Colonic mucosa (tissue), 4 donors: ENCODE data around the gene FAM167B. TPM values are rescaled to one million over a fixed set of nuclear protein-coding genes. Genes with fewer than 3 reads are reported as not detected.

Experiments
- DNase-seq: peaks from one replicate; pipeline ENCODE4 v3.0.0-alpha.2; 2020
- H3K27ac ChIP-seq: fragments of 200-600 bp; one replicate; pipeline ENCODE4 v1.8.0; 2021
- H3K27me3 ChIP-seq: fragments of 200-600 bp; one replicate; pipeline ENCODE4 v1.8.0; 2021
- H3K36me3 ChIP-seq: fragments of 200-600 bp; one replicate; pipeline ENCODE4 v1.8.0; 2021
- H3K4me1 ChIP-seq: fragments of 200-600 bp; one replicate; pipeline ENCODE4 v1.8.0; 2021; ENCODE audit warnings: mild to moderate bottlenecking
- H3K4me3 ChIP-seq: fragments of 200-600 bp; one replicate; pipeline ENCODE4 v1.8.0; 2021
- H3K9ac ChIP-seq, 2 donors: one replicate each; pipeline ENCODE4 v1.7.0; 2013; ENCODE audit warnings: control low read depth in 2 of 2, low read depth in 2 of 2, low read length in 2 of 2
- H3K9me3 ChIP-seq: fragments of 200-600 bp; one replicate; pipeline ENCODE4 v1.8.0; 2021
- CTCF ChIP-seq: fragments of 200-600 bp; IDR thresholded peaks from one replicate; pipeline ENCODE4 v1.8.0; 2022; ENCODE audit warnings: antibody characterized with exemption, mild to moderate bottlenecking
- intact Hi-C: fragments of 100-400 bp; cut with DNase I; formaldehyde crosslinking; loops from one replicate; pipeline ENCODE4 v1.14.1; 2022
- total RNA-seq, 2 donors: library from RNA; stranded (reverse); fragmentation: NEBNext Ultra II Directional in 1 of 2; extraction: Animal tissue kit (Norgen Biotek cat#: 25700) in 1 of 2; gene quantifications; one replicate each; pipeline ENCODE4 v1.2.1, GENCODE V29; 2021
- donor health status: healthy.
- donor health status: DM: no; HTN: no; CAD: no.
- donor health status: DM: no; HTN: no; CAD: no.

The FAM167B gene
- total RNA-seq, 2 donors from 2014 or later: 4.2 to 5.5 TPM

GRCh38 chr1:32228771-32229170, 18.3 kb upstream of the FAM167B start:
- no peak overlapping the region for H3K9ac ChIP-seq
- H3K4me1 ChIP-seq: no peaks in the 10 kb centered on the region
- DNase-seq: no peak
- no peak overlapping the region for H3K27ac ChIP-seq
- no peak overlapping the region for H3K4me3 ChIP-seq
- H3K27me3 ChIP-seq: no peaks in the 10 kb centered on the region
- intact Hi-C loops: no loop called here
- H3K36me3 ChIP-seq: peaks cover 13% of the 10 kb centered on the region
- no peaks in the 10 kb centered on the region for H3K9me3 ChIP-seq
- TF ChIP-seq CTCF: no peak

GRCh38 chr1:32231843-32232432, 15.1 kb upstream of the FAM167B start:
- H3K4me3 ChIP-seq: no peak overlapping the region
- no peaks in the 10 kb centered on the region for H3K4me1 ChIP-seq
- no peak for TF ChIP-seq CTCF
- H3K27me3 ChIP-seq: no peaks in the 10 kb centered on the region
- intact Hi-C loops: no loop called here
- peaks cover 13% of the 10 kb centered on the region for H3K36me3 ChIP-seq
- no peak overlapping the region for H3K9ac ChIP-seq
- H3K9me3 ChIP-seq: no peaks in the 10 kb centered on the region
- no peak overlapping the region for H3K27ac ChIP-seq
- no peak for DNase-seq

GRCh38 chr1:32232558-32233304, 14.3 kb upstream of the FAM167B start:
- Histone ChIP-seq H3K4me3 (no peak overlapping the region), H3K36me3 (peaks cover 8% of the 10 kb centered on the region), H3K27me3 (no peaks in the 10 kb centered on the region), H3K9ac (no peak overlapping the region), H3K4me1 (no peaks in the 10 kb centered on the region), H3K9me3 (no peaks in the 10 kb centered on the region), H3K27ac (no peak overlapping the region)
- intact Hi-C loops: no loop called here
- TF ChIP-seq CTCF: no peak
- no peak for DNase-seq

GRCh38 chr1:32234792-32235191, 12.2 kb upstream of the FAM167B start:
- H3K4me1 ChIP-seq: no peaks in the 10 kb centered on the region
- H3K4me3 ChIP-seq: no peak overlapping the region
- H3K9ac ChIP-seq: no peak overlapping the region
- no peaks in the 10 kb centered on the region for H3K36me3 ChIP-seq
- H3K27me3 ChIP-seq: no peaks in the 10 kb centered on the region
- no peak overlapping the region for H3K27ac ChIP-seq
- DNase-seq: no peak
- intact Hi-C loops: no loop called here
- H3K9me3 ChIP-seq: no peaks in the 10 kb centered on the region
- TF ChIP-seq CTCF: no peak

GRCh38 chr1:32239337-32239736, 7.7 kb upstream of the FAM167B start:
- Histone ChIP-seq H3K9ac (peak overlapping the region; percentile 14 to 40), H3K4me1 (no peaks in the 10 kb centered on the region), H3K27me3 (no peaks in the 10 kb centered on the region), H3K9me3 (no peaks in the 10 kb centered on the region), H3K27ac (no peak overlapping the region), H3K4me3 (peak overlapping the region; percentile 55), H3K36me3 (no peaks in the 10 kb centered on the region)
- peak; percentile 31 for DNase-seq
- intact Hi-C loops: no loop called here
- no peak for TF ChIP-seq CTCF
